Activated CD8-positive, alpha-beta memory T cell treated with anti-CD3 and anti-CD28 coated beads for 4 hours (primary cell): Measurements from ENCODE around the gene NTSR1.

Experiments
- DNase-seq, 2 donors: peaks; one replicate each; pipeline ENCODE4 v3.0.0-alpha.2; 2020; ENCODE audit warnings: low read depth in 2 of 2

NTSR1 gene

GRCh38 chr20:62709537-62709905 lies 885 bp downstream of the NTSR1 start:
- DNase-seq: no peak

- DNase-seq: no peak
Observed at GRCh38 chr20:62710221-62710885, 1.7 kb downstream of the NTSR1 start.

GRCh38 chr20:62710886-62711702 lies 2.5 kb downstream of the NTSR1 start:
- peak in 1 of 2 donors; percentile 20 for DNase-seq

GRCh38 chr20:62711703-62712101 lies 3.1 kb downstream of the NTSR1 start:
- no peak for DNase-seq

- no peak for DNase-seq
Observed at GRCh38 chr20:62712606-62713005, 4.0 kb downstream of the NTSR1 start.

GRCh38 chr20:62714006-62714405 lies 5.4 kb downstream of the NTSR1 start:
- DNase-seq: no peak

GRCh38 chr20:62714799-62715198 lies 6.2 kb downstream of the NTSR1 start:
- no peak for DNase-seq

GRCh38 chr20:62715201-62715600 lies 6.6 kb downstream of the NTSR1 start:
- no peak for DNase-seq

GRCh38 chr20:62716198-62716940 lies 7.7 kb downstream of the NTSR1 start:
- no peak for DNase-seq

- DNase-seq: no peak
Observed at GRCh38 chr20:62716941-62717310, 8.3 kb downstream of the NTSR1 start.

GRCh38 chr20:62717933-62718332 lies 9.3 kb downstream of the NTSR1 start:
- no peak for DNase-seq

- no peak for DNase-seq
Observed at GRCh38 chr20:62718546-62718945, 9.9 kb downstream of the NTSR1 start.

- DNase-seq: no peak
Observed at GRCh38 chr20:62719250-62719935, 10.8 kb downstream of the NTSR1 start.

GRCh38 chr20:62721511-62722370 lies 13.1 kb downstream of the NTSR1 start:
- DNase-seq: no peak

GRCh38 chr20:62722627-62723026 lies 14.0 kb downstream of the NTSR1 start:
- no peak for DNase-seq

GRCh38 chr20:62723351-62723750 lies 14.7 kb downstream of the NTSR1 start:
- no peak for DNase-seq

GRCh38 chr20:62723768-62724450 lies 15.3 kb downstream of the NTSR1 start:
- DNase-seq: no peak

GRCh38 chr20:62724692-62725595 lies 16.3 kb downstream of the NTSR1 start:
- no peak for DNase-seq

GRCh38 chr20:62725596-62726268 lies 17.1 kb downstream of the NTSR1 start:
- DNase-seq: no peak
